Measurements from ENCODE around the gene ARHGAP21.

DNA sequence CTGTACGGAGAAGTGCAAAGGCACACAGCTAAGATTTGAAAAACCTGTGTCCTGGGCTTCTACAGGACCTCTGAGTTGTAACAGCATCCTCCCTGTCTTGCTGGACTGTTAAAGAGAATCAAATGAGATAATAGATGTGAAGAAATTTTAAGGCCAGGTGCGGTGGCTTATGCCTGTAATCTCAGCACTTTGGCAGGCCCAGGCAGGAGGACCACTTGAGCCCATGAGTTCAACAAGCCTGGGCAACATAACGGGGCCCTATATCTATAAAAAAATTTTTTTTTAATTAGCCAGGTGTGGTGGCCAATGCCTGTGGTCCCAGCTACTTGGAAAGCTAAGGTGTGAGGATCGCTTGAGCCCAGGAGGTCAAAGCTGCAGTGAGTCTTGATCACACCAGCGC lies 2.9 kb upstream of the ARHGAP21 start:
- TF ChIP-seq, protein P1, sequence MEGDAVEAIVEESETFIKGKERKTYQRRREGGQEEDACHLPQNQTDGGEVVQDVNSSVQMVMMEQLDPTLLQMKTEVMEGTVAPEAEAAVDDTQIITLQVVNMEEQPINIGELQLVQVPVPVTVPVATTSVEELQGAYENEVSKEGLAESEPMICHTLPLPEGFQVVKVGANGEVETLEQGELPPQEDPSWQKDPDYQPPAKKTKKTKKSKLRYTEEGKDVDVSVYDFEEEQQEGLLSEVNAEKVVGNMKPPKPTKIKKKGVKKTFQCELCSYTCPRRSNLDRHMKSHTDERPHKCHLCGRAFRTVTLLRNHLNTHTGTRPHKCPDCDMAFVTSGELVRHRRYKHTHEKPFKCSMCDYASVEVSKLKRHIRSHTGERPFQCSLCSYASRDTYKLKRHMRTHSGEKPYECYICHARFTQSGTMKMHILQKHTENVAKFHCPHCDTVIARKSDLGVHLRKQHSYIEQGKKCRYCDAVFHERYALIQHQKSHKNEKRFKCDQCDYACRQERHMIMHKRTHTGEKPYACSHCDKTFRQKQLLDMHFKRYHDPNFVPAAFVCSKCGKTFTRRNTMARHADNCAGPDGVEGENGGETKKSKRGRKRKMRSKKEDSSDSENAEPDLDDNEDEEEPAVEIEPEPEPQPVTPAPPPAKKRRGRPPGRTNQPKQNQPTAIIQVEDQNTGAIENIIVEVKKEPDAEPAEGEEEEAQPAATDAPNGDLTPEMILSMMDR (conservative IDR thresholded peaks at IDR 0.05), result no peak
- TF ChIP-seq EZH2 (IDR thresholded peaks at IDR 0.05; ENCODE audit: low read depth), result no peak
